Activated T-cell treated with anti-CD3 and anti-CD28 coated beads for 4 hours (primary cell): ENCODE results near the gene GTF3C5.
A peak's percentile ranks its signal among the peaks of the same experiment; 100 is the strongest.
"Not testable (repeated sequence)": the region's sequence is repeated elsewhere in the genome, so short reads cannot be mapped to it uniquely, and the experiment has no call there.

Experiments used
- DNase-seq: peaks from one replicate; pipeline ENCODE4 v3.0.0-alpha.2; 2020

The GTF3C5 gene

GRCh38 chr9:133031496-133031911, 707 bp downstream of the GTF3C5 start:
- DNase-seq: no peak

DNA sequence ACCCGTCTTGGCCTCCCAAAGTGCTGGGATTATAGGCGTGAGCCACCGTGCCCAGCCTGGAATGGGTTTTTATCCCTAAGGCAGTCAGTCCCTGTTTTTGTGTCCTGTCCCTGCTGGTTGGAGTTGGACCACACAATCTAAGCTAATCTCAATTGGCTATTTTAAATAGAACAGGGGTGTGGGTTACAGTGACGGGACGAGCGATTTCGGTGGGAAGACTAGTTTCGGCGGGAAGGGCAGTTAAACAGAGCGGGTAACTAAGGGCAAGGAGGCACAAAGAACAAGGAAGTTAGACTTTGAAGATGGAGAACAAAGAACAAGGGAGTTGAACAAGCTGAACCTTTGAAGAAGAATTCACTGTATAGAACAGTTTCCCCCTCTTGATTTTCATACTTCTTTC, 1.4 kb downstream of the GTF3C5 start:
- no peak for DNase-seq

GRCh38 chr9:133035669-133036068, 4.9 kb downstream of the GTF3C5 start:
- DNase-seq: no peak

GRCh38 chr9:133037775-133038515, 7.1 kb downstream of the GTF3C5 start:
- no peak for DNase-seq

- DNase-seq: not testable (repeated sequence)
Observed at GRCh38 chr9:133040892-133041479, 10.2 kb downstream of the GTF3C5 start.

- DNase-seq: no peak
Observed at GRCh38 chr9:133041958-133042357, 11.2 kb downstream of the GTF3C5 start.

DNA sequence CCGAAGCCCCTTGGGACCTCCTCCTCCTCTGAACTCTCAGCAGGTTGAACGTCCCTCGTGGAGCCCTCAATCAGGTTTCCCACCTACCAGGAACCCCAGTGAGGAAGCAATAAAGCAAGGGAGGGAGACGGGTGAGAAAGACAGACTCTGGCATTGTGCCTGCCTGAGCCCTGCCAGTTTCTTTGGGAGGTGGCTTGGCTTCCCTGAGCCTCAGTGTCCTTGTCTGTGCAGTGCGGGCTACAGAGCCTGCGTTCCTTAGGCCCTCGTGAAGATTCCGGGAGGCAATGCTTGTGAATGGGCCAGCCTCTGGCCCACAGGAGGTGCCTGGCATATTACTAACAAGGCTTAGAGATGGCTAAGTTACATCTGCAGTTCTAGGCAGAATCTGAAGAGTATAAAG, 11.9 kb downstream of the GTF3C5 start:
- no peak for DNase-seq

GRCh38 chr9:133043449-133044035, 12.7 kb downstream of the GTF3C5 start:
- no peak for DNase-seq

DNA sequence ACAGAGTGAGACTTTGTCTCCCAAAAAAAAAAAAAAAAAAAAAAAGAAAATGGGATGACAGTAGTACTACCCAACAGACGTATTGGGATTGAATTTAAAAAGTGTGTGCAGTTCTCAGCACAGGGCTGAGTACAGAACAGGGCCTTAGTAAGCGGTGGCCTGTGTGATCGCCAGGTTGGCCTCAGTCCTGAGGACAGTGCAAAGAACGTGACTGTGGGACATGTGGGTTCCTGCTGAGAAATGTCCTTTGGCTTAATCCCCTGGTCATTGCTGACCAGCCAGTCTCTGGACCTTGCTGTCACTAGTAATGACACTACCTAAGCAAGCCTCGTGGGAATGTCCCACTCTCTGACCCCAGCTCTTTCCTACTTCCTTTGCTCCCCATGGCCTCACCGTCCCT, 13.3 kb downstream of the GTF3C5 start:
- DNase-seq: no peak

DNA sequence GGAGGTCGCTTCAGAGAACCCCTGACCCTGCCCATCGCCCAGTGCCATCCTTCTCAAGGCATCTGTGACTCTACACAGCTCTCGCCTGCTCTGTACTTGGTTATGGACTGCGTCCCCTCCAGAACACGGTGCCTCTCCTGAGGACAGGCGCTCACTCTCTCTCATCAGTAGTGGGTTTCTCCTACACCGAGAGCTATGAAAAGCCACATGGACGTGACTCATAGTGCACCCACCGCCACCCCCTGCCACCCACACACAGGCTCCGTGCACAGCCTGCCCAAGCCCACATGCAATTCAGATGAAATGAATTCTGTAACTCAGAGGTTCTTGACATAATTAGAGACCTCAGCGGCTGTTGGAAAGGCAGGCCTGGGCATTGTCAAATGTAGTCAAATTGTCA, 13.9 kb downstream of the GTF3C5 start:
- DNase-seq: peak; percentile 13

DNA sequence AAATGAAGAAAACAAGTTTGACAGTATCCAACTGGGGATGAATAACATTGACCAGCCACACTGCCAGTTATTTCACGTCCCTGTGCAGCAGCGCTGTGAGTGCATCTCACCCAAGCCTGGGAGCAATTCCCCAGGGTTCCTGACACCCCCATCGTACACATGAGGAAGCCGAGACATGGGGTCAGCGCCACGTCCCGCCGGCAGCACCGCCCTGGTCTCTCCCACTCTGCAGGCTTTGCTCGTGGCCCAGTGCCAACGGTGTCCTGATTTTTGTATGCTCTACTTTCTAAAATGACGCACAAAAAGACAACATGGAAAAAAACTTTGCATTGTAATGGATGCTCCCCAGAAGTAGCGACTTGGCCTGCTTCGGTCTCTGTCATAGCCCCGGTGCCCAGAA, 14.3 kb downstream of the GTF3C5 start:
- DNase-seq: no peak

DNA sequence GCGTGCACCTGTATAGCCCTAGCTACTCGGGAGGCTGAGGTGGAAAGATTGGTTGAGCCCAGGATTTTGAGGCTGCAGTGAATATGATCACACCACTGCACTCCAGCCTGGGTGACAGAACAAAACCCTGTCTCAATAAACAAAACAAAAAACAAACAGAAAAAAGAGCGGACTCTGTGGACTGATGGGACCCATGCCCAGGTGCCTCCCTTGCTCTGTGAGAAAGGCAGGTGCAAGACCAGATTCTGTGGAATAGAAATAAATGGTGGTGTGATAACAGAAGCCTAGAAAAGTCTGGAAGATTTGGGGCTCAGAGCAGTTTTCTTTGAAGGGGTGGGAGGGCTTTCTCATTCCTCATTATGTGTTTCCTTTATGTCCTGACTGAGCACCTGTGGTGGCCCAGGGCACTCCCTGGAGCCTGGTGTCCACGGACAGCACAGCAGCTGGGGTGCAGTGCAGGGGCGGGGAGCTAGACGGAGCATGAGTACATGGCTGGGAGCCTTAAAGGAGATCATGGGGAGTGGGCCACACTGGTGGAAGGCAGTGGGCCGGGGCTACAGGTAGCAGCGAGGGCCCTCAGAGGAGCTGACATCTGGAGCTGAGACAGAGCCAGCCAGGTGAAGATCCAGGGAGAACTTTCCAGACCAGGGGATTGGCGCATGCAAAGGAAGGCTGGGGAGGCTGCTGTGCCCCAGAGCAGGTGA, 15.6 kb downstream of the GTF3C5 start:
- no peak for DNase-seq

GRCh38 chr9:133046900-133047295, 16.1 kb downstream of the GTF3C5 start:
- no peak for DNase-seq

DNA sequence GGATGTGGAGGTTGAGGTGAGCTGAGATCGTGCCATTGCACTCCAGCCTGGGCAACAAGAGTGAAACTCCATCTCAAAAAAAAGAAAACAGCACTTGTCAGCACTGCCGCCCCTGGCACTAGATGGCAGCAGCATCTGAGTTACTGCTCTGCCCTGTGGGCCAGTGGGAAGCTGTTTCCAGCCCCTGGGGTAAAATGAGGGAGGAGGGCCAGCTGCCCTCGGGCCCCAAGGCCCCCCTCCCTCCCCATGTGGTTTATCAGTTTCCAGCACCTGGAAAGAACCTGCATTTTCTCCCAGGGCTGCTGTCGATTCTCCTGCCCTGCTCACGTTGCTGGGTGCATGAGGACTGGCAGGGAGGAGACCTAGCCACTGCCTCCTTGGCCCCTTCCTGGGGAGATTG, 17.8 kb downstream of the GTF3C5 start:
- no peak for DNase-seq

- DNase-seq: no peak
Observed at GRCh38 chr9:133049043-133049442, 18.2 kb downstream of the GTF3C5 start.

- no peak for DNase-seq
Observed at GRCh38 chr9:133050142-133050541, 19.3 kb downstream of the GTF3C5 start.

GRCh38 chr9:133050781-133051180, 20.0 kb downstream of the GTF3C5 start:
- DNase-seq: no peak

GRCh38 chr9:133051281-133051900, 20.6 kb downstream of the GTF3C5 start:
- DNase-seq: no peak

DNA sequence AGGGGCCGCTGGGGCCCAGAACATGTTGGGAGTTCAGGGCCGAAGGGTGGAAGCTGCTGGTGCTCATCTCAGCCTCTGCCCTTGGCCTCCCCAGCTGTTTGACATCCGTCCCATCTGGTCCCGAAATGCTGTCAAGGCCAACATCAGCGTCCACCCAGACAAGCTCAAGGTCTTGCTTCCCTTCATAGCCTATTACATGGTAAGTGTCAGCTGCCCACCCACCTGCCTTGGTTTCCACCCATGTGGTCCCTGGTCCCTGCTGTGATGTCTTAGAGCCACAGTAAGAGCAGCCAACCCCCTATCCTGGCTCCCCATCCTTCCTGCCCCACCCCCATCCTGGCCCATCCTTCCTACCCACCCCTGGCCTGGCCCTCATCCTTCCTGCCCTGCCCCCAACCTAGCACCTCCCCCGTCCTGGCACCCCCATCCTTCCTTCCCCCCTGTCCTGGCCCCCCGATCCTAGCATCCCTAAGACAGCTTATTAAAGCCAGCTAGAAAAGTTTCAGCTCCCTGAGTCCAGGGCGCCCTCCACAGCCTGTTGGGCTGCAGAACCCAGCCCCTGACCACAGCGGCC, 21.3 kb downstream of the GTF3C5 start:
- no peak for DNase-seq

- DNase-seq: no peak
Observed at GRCh38 chr9:133054194-133054890, 23.5 kb downstream of the GTF3C5 start.

- DNase-seq: no peak
Observed at GRCh38 chr9:133054966-133055365, 24.2 kb downstream of the GTF3C5 start.

GRCh38 chr9:133055788-133056420, 25.1 kb downstream of the GTF3C5 start:
- no peak for DNase-seq
